Measurements from ENCODE around the gene CADM1.

CADM1 gene

GRCh38 chr11:115220911-115221310 is 283.3 kb downstream of the CADM1 start:
- H3K4me3 Mint-ChIP-seq: no peak overlapping the region
- peaks cover 3% of the 10 kb centered on the region for H3K36me3 Mint-ChIP-seq
- DNase-seq (ENCODE audit: low spot score in 2 of 2): no peak
- H3K27me3 Mint-ChIP-seq: no peaks in the 10 kb centered on the region
- no peak for ATAC-seq (ENCODE audit: low read depth)
- no peak overlapping the region for H3K27ac Mint-ChIP-seq
- H3K9me3 Mint-ChIP-seq: peaks cover 3% of the 10 kb centered on the region
- peaks cover 16% of the 10 kb centered on the region for H3K4me1 Mint-ChIP-seq

- no peak for DNase-seq (ENCODE audit: low spot score in 2 of 2)
- no peak for ATAC-seq (ENCODE audit: low read depth)
- no peaks in the 10 kb centered on the region for H3K27me3 Mint-ChIP-seq
- H3K27ac Mint-ChIP-seq: no peak overlapping the region
- H3K36me3 Mint-ChIP-seq: peaks cover 3% of the 10 kb centered on the region
- H3K4me3 Mint-ChIP-seq: no peak overlapping the region
- H3K9me3 Mint-ChIP-seq: peaks cover 3% of the 10 kb centered on the region
- H3K4me1 Mint-ChIP-seq: peaks cover 16% of the 10 kb centered on the region
Observed at GRCh38 chr11:115220423-115220822, 283.8 kb downstream of the CADM1 start.

- peaks cover 14% of the 10 kb centered on the region for H3K4me1 Mint-ChIP-seq
Observed at GRCh38 chr11:115219376-115219775, 284.8 kb downstream of the CADM1 start.

GRCh38 chr11:115217726-115218311 is 286.4 kb downstream of the CADM1 start:
- Mint-ChIP-seq H3K27me3 (no peaks in the 10 kb centered on the region), H3K27ac (no peak overlapping the region), H3K36me3 (peaks cover 3% of the 10 kb centered on the region), H3K9me3 (peaks cover 3% of the 10 kb centered on the region), H3K4me1 (peaks cover 9% of the 10 kb centered on the region), H3K4me3 (no peak overlapping the region)
- no peak for ATAC-seq (ENCODE audit: low read depth)
- no peak for DNase-seq (ENCODE audit: low spot score in 2 of 2)

More at GRCh38 chr11:115219376-115219775, 284.8 kb downstream of the CADM1 start:
- ATAC-seq (ENCODE audit: low read depth) (no peak), DNase-seq (ENCODE audit: low spot score in 2 of 2) (no peak)
- Mint-ChIP-seq H3K27ac (no peak overlapping the region), H3K27me3 (no peaks in the 10 kb centered on the region), H3K9me3 (peaks cover 3% of the 10 kb centered on the region), H3K36me3 (peaks cover 3% of the 10 kb centered on the region), H3K4me3 (no peak overlapping the region)

- H3K27ac Mint-ChIP-seq: no peak overlapping the region
- H3K27me3 Mint-ChIP-seq: no peaks in the 10 kb centered on the region
- H3K9me3 Mint-ChIP-seq: no peaks in the 10 kb centered on the region
- DNase-seq (ENCODE audit: low spot score in 2 of 2): no peak
- no peak overlapping the region for H3K4me3 Mint-ChIP-seq
- ATAC-seq (ENCODE audit: low read depth): no peak
- no peaks in the 10 kb centered on the region for H3K4me1 Mint-ChIP-seq
- H3K36me3 Mint-ChIP-seq: no peaks in the 10 kb centered on the region
Observed at GRCh38 chr11:115215694-115216617, 288.3 kb downstream of the CADM1 start.

GRCh38 chr11:115214644-115215234 is 289.5 kb downstream of the CADM1 start:
- H3K36me3 Mint-ChIP-seq: no peaks in the 10 kb centered on the region
- no peaks in the 10 kb centered on the region for H3K9me3 Mint-ChIP-seq
- H3K4me3 Mint-ChIP-seq: no peak overlapping the region
- no peaks in the 10 kb centered on the region for H3K27me3 Mint-ChIP-seq
- ATAC-seq (ENCODE audit: low read depth) (no peak), DNase-seq (ENCODE audit: low spot score in 2 of 2) (no peak)
- no peaks in the 10 kb centered on the region for H3K4me1 Mint-ChIP-seq
- no peak overlapping the region for H3K27ac Mint-ChIP-seq

GRCh38 chr11:115213007-115213406 is 291.2 kb downstream of the CADM1 start:
- no peak for ATAC-seq (ENCODE audit: low read depth)
- H3K27me3 Mint-ChIP-seq: no peaks in the 10 kb centered on the region
- H3K27ac Mint-ChIP-seq: no peak overlapping the region
- H3K4me3 Mint-ChIP-seq: no peak overlapping the region
- no peaks in the 10 kb centered on the region for H3K4me1 Mint-ChIP-seq
- no peak for DNase-seq (ENCODE audit: low spot score in 2 of 2)
- no peaks in the 10 kb centered on the region for H3K36me3 Mint-ChIP-seq
- no peaks in the 10 kb centered on the region for H3K9me3 Mint-ChIP-seq

- ATAC-seq (ENCODE audit: low read depth) (no peak), DNase-seq (ENCODE audit: low spot score in 2 of 2) (no peak)
- H3K4me3 Mint-ChIP-seq: no peak overlapping the region
- no peaks in the 10 kb centered on the region for H3K4me1 Mint-ChIP-seq
- no peaks in the 10 kb centered on the region for H3K9me3 Mint-ChIP-seq
- no peaks in the 10 kb centered on the region for H3K27me3 Mint-ChIP-seq
- H3K27ac Mint-ChIP-seq: no peak overlapping the region
- no peaks in the 10 kb centered on the region for H3K36me3 Mint-ChIP-seq
Observed at GRCh38 chr11:115208808-115209259, 295.4 kb downstream of the CADM1 start.

- Mint-ChIP-seq H3K4me1 (no peaks in the 10 kb centered on the region), H3K27ac (no peak overlapping the region), H3K4me3 (no peak overlapping the region), H3K36me3 (no peaks in the 10 kb centered on the region), H3K9me3 (no peaks in the 10 kb centered on the region), H3K27me3 (no peaks in the 10 kb centered on the region)
- ATAC-seq (ENCODE audit: low read depth): no peak
- DNase-seq (ENCODE audit: low spot score in 2 of 2): no peak
Observed at GRCh38 chr11:115207916-115208315, 296.3 kb downstream of the CADM1 start.

GRCh38 chr11:115207166-115207591 is 297.0 kb downstream of the CADM1 start:
- DNase-seq (ENCODE audit: low spot score in 2 of 2): no peak
- no peak for ATAC-seq (ENCODE audit: low read depth)
- Mint-ChIP-seq H3K27ac (no peak overlapping the region), H3K36me3 (no peaks in the 10 kb centered on the region), H3K27me3 (no peaks in the 10 kb centered on the region), H3K9me3 (no peaks in the 10 kb centered on the region), H3K4me3 (no peak overlapping the region), H3K4me1 (no peaks in the 10 kb centered on the region)

GRCh38 chr11:115206365-115207022 is 297.7 kb downstream of the CADM1 start:
- H3K4me1 Mint-ChIP-seq: no peaks in the 10 kb centered on the region
- no peak overlapping the region for H3K4me3 Mint-ChIP-seq
- H3K36me3 Mint-ChIP-seq: no peaks in the 10 kb centered on the region
- H3K27me3 Mint-ChIP-seq: no peaks in the 10 kb centered on the region
- no peak overlapping the region for H3K27ac Mint-ChIP-seq
- H3K9me3 Mint-ChIP-seq: no peaks in the 10 kb centered on the region
- DNase-seq (ENCODE audit: low spot score in 2 of 2) (no peak), ATAC-seq (ENCODE audit: low read depth) (no peak)

GRCh38 chr11:115202900-115203552 is 301.2 kb downstream of the CADM1 start:
- no peaks in the 10 kb centered on the region for H3K4me1 Mint-ChIP-seq
- no peak overlapping the region for H3K27ac Mint-ChIP-seq
- no peaks in the 10 kb centered on the region for H3K9me3 Mint-ChIP-seq
- no peaks in the 10 kb centered on the region for H3K36me3 Mint-ChIP-seq
- ATAC-seq (ENCODE audit: low read depth): no peak
- no peaks in the 10 kb centered on the region for H3K27me3 Mint-ChIP-seq
- no peak overlapping the region for H3K4me3 Mint-ChIP-seq
- no peak for DNase-seq (ENCODE audit: low spot score in 2 of 2)

GRCh38 chr11:115202074-115202473 is 302.1 kb downstream of the CADM1 start:
- Mint-ChIP-seq H3K27ac (no peak overlapping the region), H3K4me3 (no peak overlapping the region), H3K36me3 (no peaks in the 10 kb centered on the region), H3K27me3 (no peaks in the 10 kb centered on the region), H3K4me1 (no peaks in the 10 kb centered on the region), H3K9me3 (no peaks in the 10 kb centered on the region)
- DNase-seq (ENCODE audit: low spot score in 2 of 2) (no peak), ATAC-seq (ENCODE audit: low read depth) (no peak)
